Astrocyte (in vitro differentiated cells and primary cell): ENCODE results near the gene DCAF4. TPM values are rescaled to one million over a fixed set of nuclear protein-coding genes. Genes with fewer than 3 reads are reported as not detected.

Experiments used
- DNase-seq: peaks from one replicate; pipeline ENCODE4 v3.0.0-alpha.2; 2010; ENCODE audit warnings: low read depth
- FAIRE-seq: peaks from 2 replicates; lab custom pipeline; 2011; peaks lifted over from hg19 to GRCh38; lab: Jason Lieb, UNC
- H2AFZ ChIP-seq: 2 replicates; pipeline ENCODE4 v1.6.0; 2012; ENCODE audit warnings: low read depth, low read length, inconsistent platforms
- H3K27ac ChIP-seq: 2 replicates; pipeline ENCODE4 v1.5.1; 2011; ENCODE audit warnings: low read depth, low read length, inconsistent platforms
- H3K27me3 ChIP-seq: 2 replicates; pipeline ENCODE4 v1.6.0; 2011; ENCODE audit warnings: low read length, inconsistent platforms; ENCODE audit not compliant: insufficient read depth
- H3K36me3 ChIP-seq: 2 replicates; pipeline ENCODE4 v1.5.1; 2011; ENCODE audit warnings: low read length, inconsistent platforms; ENCODE audit not compliant: insufficient read depth
- H3K4me1 ChIP-seq: 2 replicates; pipeline ENCODE4 v1.5.1; 2011; ENCODE audit warnings: low read length, inconsistent platforms; ENCODE audit not compliant: insufficient read depth
- H3K4me2 ChIP-seq: 2 replicates; pipeline ENCODE4 v1.6.0; 2012; ENCODE audit warnings: low read length, inconsistent platforms
- H3K4me3 ChIP-seq: 2 replicates; pipeline ENCODE4 v1.5.1; 2011; ENCODE audit warnings: low read depth, mild to moderate bottlenecking, low read length, inconsistent platforms; ENCODE audit not compliant: insufficient read depth
- H3K79me2 ChIP-seq: 2 replicates; pipeline ENCODE4 v1.6.0; 2012; ENCODE audit warnings: mild to moderate bottlenecking, low read length, inconsistent platforms; ENCODE audit not compliant: insufficient read depth
- H3K9ac ChIP-seq: 2 replicates; pipeline ENCODE4 v1.6.0; 2012; ENCODE audit warnings: mild to moderate bottlenecking, low read length, inconsistent platforms
- H3K9me3 ChIP-seq: 2 replicates; pipeline ENCODE4 v1.5.1; 2012; ENCODE audit warnings: low read depth, mild to moderate bottlenecking, low read length, inconsistent platforms; ENCODE audit not compliant: insufficient read depth
- H4K20me1 ChIP-seq: 2 replicates; pipeline ENCODE4 v1.6.0; 2012; ENCODE audit warnings: low read length, inconsistent platforms; ENCODE audit not compliant: insufficient read depth
- H3K27ac Mint-ChIP-seq: one replicate; pipeline ENCODE4 v1.8.0; 2021; ENCODE audit warnings: mild to moderate bottlenecking, mixed read lengths; ENCODE audit not compliant: unreplicated experiment
- H3K27me3 Mint-ChIP-seq: one replicate; pipeline ENCODE4 v1.8.0; 2021; ENCODE audit warnings: low read depth, mixed read lengths; ENCODE audit not compliant: unreplicated experiment
- H3K36me3 Mint-ChIP-seq: one replicate; pipeline ENCODE4 v1.8.0; 2021; ENCODE audit warnings: low read depth, mixed read lengths; ENCODE audit not compliant: unreplicated experiment
- H3K4me1 Mint-ChIP-seq: one replicate; pipeline ENCODE4 v1.8.0; 2021; ENCODE audit warnings: low read depth, mixed read lengths; ENCODE audit not compliant: unreplicated experiment
- H3K4me3 Mint-ChIP-seq: one replicate; pipeline ENCODE4 v1.8.0; 2021; ENCODE audit warnings: mild to moderate bottlenecking, moderate library complexity, mixed read lengths; ENCODE audit not compliant: unreplicated experiment
- H3K9me3 Mint-ChIP-seq: one replicate; pipeline ENCODE4 v1.8.0; 2021; ENCODE audit warnings: mild to moderate bottlenecking, mixed read lengths; ENCODE audit not compliant: unreplicated experiment
- CTCF ChIP-seq: IDR thresholded peaks from 2 replicates; pipeline ENCODE4 v1.5.1; 2011; ENCODE audit warnings: low read depth, mild to moderate bottlenecking, inconsistent platforms, low read length, moderate library complexity; ENCODE audit not compliant: insufficient read depth
- EZH2 ChIP-seq: IDR thresholded peaks from 2 replicates; pipeline ENCODE4 v1.6.1; 2012; ENCODE audit warnings: mild to moderate bottlenecking, low read length, inconsistent platforms; ENCODE audit not compliant: insufficient read depth
- total RNA-seq: library from RNA; stranded (reverse); gene quantifications from 2 replicates; pipeline ENCODE4 v1.2.1, GENCODE V29; 2021

DCAF4 gene
- total RNA-seq, 1 donor from 2014 or later = 33.5 TPM

DNA sequence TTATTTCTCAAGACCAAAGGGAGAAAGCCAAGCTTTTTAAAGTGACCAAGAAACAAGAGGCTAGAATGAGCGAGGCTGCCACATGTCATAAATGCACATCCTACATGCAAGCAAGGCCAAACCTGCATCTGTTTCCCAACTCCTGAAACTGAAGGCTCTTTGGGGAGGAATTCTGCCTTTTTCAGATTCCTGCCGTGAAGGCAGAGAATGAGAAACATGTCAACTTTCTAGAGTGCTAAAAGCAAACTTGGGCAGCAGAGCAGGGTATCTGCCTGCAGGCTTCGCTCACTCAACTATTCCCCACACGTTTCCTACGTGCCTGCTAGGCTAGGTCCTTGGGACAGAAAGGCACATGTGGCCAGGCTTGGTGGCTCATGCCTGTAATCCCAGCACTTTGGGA lies 47.5 kb upstream of the DCAF4 start:
- H3K27ac ChIP-seq = no peak overlapping the region
- Mint-ChIP-seq H3K4me1 (no peaks in the 10 kb centered on the region), H3K27me3 (peaks cover 5% of the 10 kb centered on the region), H3K36me3 (peaks cover 3% of the 10 kb centered on the region), H3K4me3 (no peak overlapping the region), H3K9me3 (no peaks in the 10 kb centered on the region), H3K27ac (no peak overlapping the region)
- H3K27me3 ChIP-seq = no peaks in the 10 kb centered on the region
- no peak overlapping the region for H3K4me3 ChIP-seq
- FAIRE-seq (no peak), DNase-seq (no peak)
- no peaks in the 10 kb centered on the region for H3K9me3 ChIP-seq
- TF ChIP-seq EZH2 (no peak), CTCF (no peak)
- H3K9ac ChIP-seq = no peak overlapping the region
- H3K36me3 ChIP-seq = no peaks in the 10 kb centered on the region
- H3K79me2 ChIP-seq = peaks cover 94% of the 10 kb centered on the region
- no peak overlapping the region for H2AFZ ChIP-seq
- H3K4me2 ChIP-seq = no peak overlapping the region
- peaks cover 70% of the 10 kb centered on the region for H4K20me1 ChIP-seq
- H3K4me1 ChIP-seq = peaks cover 5% of the 10 kb centered on the region

DNA sequence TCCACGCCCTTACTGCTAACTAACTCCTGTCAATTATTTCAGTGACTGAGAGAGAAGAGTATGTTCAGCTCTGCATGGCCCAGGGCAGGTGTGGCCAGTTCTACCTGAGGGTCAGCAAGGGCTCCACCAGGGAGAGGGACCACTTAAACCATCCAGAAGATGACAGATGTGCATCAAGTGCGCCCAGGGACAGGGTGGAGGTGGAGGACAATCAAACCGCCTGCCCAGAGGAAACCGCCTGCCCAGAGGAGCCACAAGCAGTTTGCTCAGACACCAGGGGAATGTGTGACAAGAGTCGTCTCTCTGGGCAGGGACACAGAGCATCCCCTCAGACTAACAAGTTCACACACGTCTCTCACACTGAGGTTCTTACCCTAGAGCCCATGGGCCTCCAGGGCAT lies 46.8 kb upstream of the DCAF4 start:
- Histone ChIP-seq H3K27ac (no peak overlapping the region), H3K79me2 (peaks cover 96% of the 10 kb centered on the region), H2AFZ (no peak overlapping the region), H3K4me1 (peaks cover 12% of the 10 kb centered on the region), H3K9ac (no peak overlapping the region), H3K27me3 (no peaks in the 10 kb centered on the region), H3K4me2 (no peak overlapping the region), H3K4me3 (no peak overlapping the region), H3K9me3 (no peaks in the 10 kb centered on the region), H4K20me1 (peaks cover 70% of the 10 kb centered on the region), H3K36me3 (no peaks in the 10 kb centered on the region)
- TF ChIP-seq EZH2 (no peak), CTCF (no peak)
- H3K9me3 Mint-ChIP-seq = no peaks in the 10 kb centered on the region
- DNase-seq (no peak), FAIRE-seq (no peak)
- H3K27me3 Mint-ChIP-seq = peaks cover 5% of the 10 kb centered on the region
- peaks cover 3% of the 10 kb centered on the region for H3K36me3 Mint-ChIP-seq
- no peak overlapping the region for H3K4me3 Mint-ChIP-seq
- H3K4me1 Mint-ChIP-seq = no peaks in the 10 kb centered on the region
- no peak overlapping the region for H3K27ac Mint-ChIP-seq

DNA sequence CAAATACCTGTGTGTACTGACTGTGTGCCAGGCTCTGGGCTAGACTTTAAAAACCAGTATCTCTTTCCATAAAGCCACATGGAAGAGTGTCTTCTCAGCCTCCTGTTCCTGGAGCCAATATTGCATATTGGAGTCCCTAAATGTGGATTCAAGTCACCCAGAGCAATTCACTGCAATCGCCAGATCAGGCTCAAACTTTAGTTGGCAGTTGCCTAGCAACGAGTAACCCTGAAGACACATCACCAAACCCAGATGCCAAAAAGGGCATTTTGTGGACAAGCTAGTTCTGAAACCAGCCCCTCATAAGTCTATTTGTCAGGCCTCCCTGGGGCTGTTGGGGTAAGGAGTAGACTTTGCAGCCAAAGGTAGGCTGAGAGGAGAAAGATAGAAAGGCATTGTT lies 46.1 kb upstream of the DCAF4 start:
- TF ChIP-seq CTCF (no peak), EZH2 (no peak)
- Histone ChIP-seq H3K4me3 (no peak overlapping the region), H3K27me3 (no peaks in the 10 kb centered on the region), H3K4me1 (peaks cover 14% of the 10 kb centered on the region), H4K20me1 (peaks cover 70% of the 10 kb centered on the region), H2AFZ (no peak overlapping the region), H3K9me3 (no peaks in the 10 kb centered on the region), H3K4me2 (no peak overlapping the region), H3K9ac (no peak overlapping the region), H3K27ac (no peak overlapping the region), H3K36me3 (no peaks in the 10 kb centered on the region), H3K79me2 (peaks cover 94% of the 10 kb centered on the region)
- DNase-seq (no peak), FAIRE-seq (no peak)
- H3K4me3 Mint-ChIP-seq = no peak overlapping the region
- no peaks in the 10 kb centered on the region for H3K4me1 Mint-ChIP-seq
- H3K27ac Mint-ChIP-seq = no peak overlapping the region
- no peaks in the 10 kb centered on the region for H3K9me3 Mint-ChIP-seq
- peaks cover 3% of the 10 kb centered on the region for H3K36me3 Mint-ChIP-seq
- peaks cover 5% of the 10 kb centered on the region for H3K27me3 Mint-ChIP-seq
